ENCODE measurements around the gene GLIS2. TPM values are rescaled to one million over a fixed set of nuclear protein-coding genes. Genes with fewer than 3 reads are reported as not detected.
A peak's percentile ranks its signal among the peaks of the same experiment; 100 is the strongest.

GLIS2 gene
- total and polyA plus RNA-seq, 4 donors = 0.68 to 1.4 (median 1.1) TPM

GRCh38 chr16:4350787-4351659, 35.2 kb downstream of the GLIS2 start, which contains the start of gene PAM16:
Gene PAM16, minus strand, starts transcription at chr16:4351321. Its CDS starts 87 bp downstream, at chr16:4351234.
- H3K4me1 ChIP-seq (ENCODE audit: control insufficient read depth in 4 of 4, insufficient read depth in 4 of 4, low read length in 3 of 4) = peaks cover 11 to 43% (median 26%) of the 10 kb centered on the region in 4 donors
- H3K4me3 ChIP-seq (ENCODE audit: low read depth in 1 of 3, low read length in 3 of 3) = peak within 1 kb of the TSS; percentile 92 to 99 (median 98)
- no peaks in the 10 kb centered on the region for H3K27me3 ChIP-seq (ENCODE audit: control insufficient read depth in 4 of 4, insufficient read depth in 4 of 4, low read length in 3 of 4)
- WGBS = under 1% methylated on average over 81 of the region's 81 CpGs
- TF ChIP-seq CTCF (IDR thresholded peaks at IDR 0.05; ENCODE audit: low read depth, low read length, missing input control) = no peak
- no peak for TF ChIP-seq REST (IDR thresholded peaks at IDR 0.05)
- TF ChIP-seq HNF4A (conservative IDR thresholded peaks at IDR 0.05) = peak; percentile 41 to 51
- TF ChIP-seq ATF3 (IDR thresholded peaks at IDR 0.05) = no peak
- TF ChIP-seq EGR1 (IDR thresholded peaks at IDR 0.05; ENCODE audit: low read depth in 2 of 2) = peak in 1 of 2 donors; percentile 19
- peak; percentile 29 for TF ChIP-seq YY1 (IDR thresholded peaks at IDR 0.05)
- no peak for TF ChIP-seq MAX (IDR thresholded peaks at IDR 0.05)
- TF ChIP-seq SP1 (IDR thresholded peaks at IDR 0.05) = peak; percentile 41
- TF ChIP-seq RXRA (IDR thresholded peaks at IDR 0.05) = peak in 1 of 2 donors; percentile 31
- no peak for TF ChIP-seq RAD21 (IDR thresholded peaks at IDR 0.05)
- peak; percentile 86 for TF ChIP-seq NR2F2 (IDR thresholded peaks at IDR 0.05)
- no peak for TF ChIP-seq GABPA (IDR thresholded peaks at IDR 0.05 in 1 of 2, conservative IDR thresholded peaks at IDR 0.05 in 1 of 2)
- TF ChIP-seq ZBTB33 (IDR thresholded peaks at IDR 0.05) = no peak
- TF ChIP-seq FOXA1 (IDR thresholded peaks at IDR 0.05) = no peak
- TF ChIP-seq FOXA2 (IDR thresholded peaks at IDR 0.05) = no peak
- TF ChIP-seq JUND (IDR thresholded peaks at IDR 0.05) = no peak
- peak within 1 kb of the TSS; percentile 85 to 96 for H3K27ac ChIP-seq (ENCODE audit: low read depth in 1 of 2, low read length in 2 of 2)
- no peaks in the 10 kb centered on the region for H3K36me3 ChIP-seq (ENCODE audit: control insufficient read depth in 4 of 4, insufficient read depth in 3 of 4, low read depth in 1 of 4, low read length in 3 of 4)
- DNase-seq (ENCODE audit: low spot score) = peak; percentile 99
- H3K9ac ChIP-seq (ENCODE audit: low read depth in 1 of 2, low read length in 2 of 2) = peak within 1 kb of the TSS; percentile 82 to 95
- H3K9me3 ChIP-seq (ENCODE audit: control insufficient read depth in 4 of 4, low read length in 3 of 4) = no peaks in the 10 kb centered on the region

Data from liver (tissue), 9 donors.